IPS-11a (cell line): ENCODE measurements around the gene SLC2A3.
"Not testable (repeated sequence)": the region's sequence is repeated elsewhere in the genome, so short reads cannot be mapped to it uniquely, and the experiment has no call there.

Source experiments
- H3K4me3 ChIP-seq: one replicate; pipeline ENCODE4 v1.5.1; 2013; ENCODE audit warnings: low read depth, low read length, control low read depth

Gene SLC2A3

GRCh38 chr12:7935590-7936581 is at the start of gene SLC2A3:
SLC2A3 (minus strand) TSS chr12:7936187; CDS start chr12:7936034, 153 bp downstream.
- H3K4me3 ChIP-seq, result peak within 1 kb of the TSS; percentile 87

- H3K4me3 ChIP-seq, result no peak overlapping the region
These were observed 48.9 kb upstream of the SLC2A3 start for GRCh38 chr12:7984900-7985299.

GRCh38 chr12:7983460-7983859 is 47.5 kb upstream of the SLC2A3 start:
- H3K4me3 ChIP-seq, result not testable (repeated sequence)

- not testable (repeated sequence) for H3K4me3 ChIP-seq
These were observed 47.0 kb upstream of the SLC2A3 start for GRCh38 chr12:7983019-7983418.

- not testable (repeated sequence) for H3K4me3 ChIP-seq
These were observed 46.3 kb upstream of the SLC2A3 start for GRCh38 chr12:7982332-7982735.

GRCh38 chr12:7981446-7981845 is 45.5 kb upstream of the SLC2A3 start:
- no peak overlapping the region for H3K4me3 ChIP-seq

GRCh38 chr12:7977351-7978124 is 41.6 kb upstream of the SLC2A3 start:
- not testable (repeated sequence) for H3K4me3 ChIP-seq

GRCh38 chr12:7973457-7973825 is 37.5 kb upstream of the SLC2A3 start:
- no peak overlapping the region for H3K4me3 ChIP-seq

GRCh38 chr12:7972734-7973456 is 36.9 kb upstream of the SLC2A3 start:
- H3K4me3 ChIP-seq, result no peak overlapping the region

- H3K4me3 ChIP-seq, result not testable (repeated sequence)
These were observed 36.3 kb upstream of the SLC2A3 start for GRCh38 chr12:7972269-7972668.

GRCh38 chr12:7971765-7972164 is 35.8 kb upstream of the SLC2A3 start:
- H3K4me3 ChIP-seq, result not testable (repeated sequence)

- peak overlapping the region; percentile 15 for H3K4me3 ChIP-seq
These were observed 34.7 kb upstream of the SLC2A3 start for GRCh38 chr12:7970475-7971252.

- H3K4me3 ChIP-seq, result no peak overlapping the region
These were observed 30.6 kb upstream of the SLC2A3 start for GRCh38 chr12:7966563-7966962.

GRCh38 chr12:7964669-7965068 is 28.7 kb upstream of the SLC2A3 start:
- H3K4me3 ChIP-seq, result not testable (repeated sequence)

GRCh38 chr12:7961395-7962178 is 25.6 kb upstream of the SLC2A3 start:
- no peak overlapping the region for H3K4me3 ChIP-seq

- H3K4me3 ChIP-seq, result no peak overlapping the region
These were observed 23.7 kb upstream of the SLC2A3 start for GRCh38 chr12:7959701-7960121.

- H3K4me3 ChIP-seq, result no peak overlapping the region
These were observed 23.3 kb upstream of the SLC2A3 start for GRCh38 chr12:7959278-7959677.

- not testable (repeated sequence) for H3K4me3 ChIP-seq
These were observed 18.9 kb upstream of the SLC2A3 start for GRCh38 chr12:7954877-7955276.

- H3K4me3 ChIP-seq, result not testable (repeated sequence)
These were observed 18.4 kb upstream of the SLC2A3 start for GRCh38 chr12:7954418-7954817.

GRCh38 chr12:7953912-7954311 is 17.9 kb upstream of the SLC2A3 start:
- not testable (repeated sequence) for H3K4me3 ChIP-seq
